Fibroblast of skin of abdomen (primary cell): Measurements from ENCODE around the gene HERC5.

Source experiments
- DNase-seq: peaks from one replicate; pipeline ENCODE4 v3.0.0-alpha.2; 2013

HERC5 gene

DNA sequence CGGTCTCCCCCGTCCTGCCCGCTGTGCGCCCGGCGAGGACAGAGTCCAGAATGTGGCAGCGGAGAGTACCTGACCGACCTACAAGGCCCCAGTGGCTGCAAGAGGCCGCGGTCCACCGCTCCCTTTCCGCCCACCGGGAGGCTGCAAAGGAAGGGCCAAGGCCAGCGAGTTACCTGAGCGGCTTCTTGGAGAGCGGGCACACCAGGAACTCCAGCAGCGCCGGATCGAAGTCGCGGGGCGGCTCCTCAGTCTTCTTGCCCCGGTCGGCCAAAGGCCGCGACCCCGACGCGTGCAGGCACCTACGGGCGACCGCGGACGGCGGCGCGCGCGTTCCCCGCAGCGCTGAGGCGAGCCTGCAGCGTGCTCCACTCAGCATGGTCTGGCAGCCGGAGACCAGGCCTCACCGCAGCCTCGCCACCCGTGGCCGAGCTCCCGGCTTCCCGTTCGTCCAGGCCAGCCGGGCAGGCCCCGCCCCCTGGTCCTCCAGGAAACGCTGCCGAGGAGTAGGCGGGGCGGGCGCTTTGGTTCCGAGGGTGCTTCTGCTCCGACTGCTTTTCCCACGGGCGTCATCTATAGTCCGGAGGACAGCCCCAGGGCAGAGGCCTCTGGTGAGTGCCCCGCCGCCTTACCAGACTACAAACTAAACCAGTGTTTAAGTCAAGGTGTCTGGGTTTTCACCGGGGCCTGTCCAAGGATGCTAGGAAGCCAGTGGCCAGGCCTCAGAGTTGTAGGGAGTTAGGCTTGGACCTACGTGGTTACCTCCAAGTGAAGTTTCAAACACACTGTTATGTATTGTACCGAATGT lies 66.6 kb downstream of the HERC5 start, which contains the start of gene PYURF:
PYURF (minus strand) TSS at position 452 of the 805 bp plus-strand sequence; CDS start at position 376, 76 bp downstream.
- DNase-seq, result peak; percentile 92

DNA sequence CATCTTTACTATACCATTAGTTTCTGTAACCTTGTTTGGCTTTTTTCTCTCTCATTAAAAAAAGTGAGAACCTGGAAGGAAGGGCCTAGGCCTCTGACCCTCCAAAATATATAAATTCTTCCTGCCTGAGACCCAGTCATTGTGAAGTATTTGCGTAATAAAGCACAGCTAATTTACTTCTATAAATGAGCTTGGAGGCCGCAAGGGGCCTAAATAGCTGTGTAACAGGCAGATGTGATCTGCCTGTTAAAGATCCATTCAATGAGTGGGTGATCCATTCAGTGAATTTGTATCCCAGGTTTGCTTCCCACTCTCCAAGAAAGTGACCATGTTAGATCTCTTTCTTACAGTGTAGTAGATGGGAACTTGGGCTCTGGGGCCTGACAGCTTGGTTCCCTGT lies 67.3 kb downstream of the HERC5 start:
- DNase-seq, result no peak

DNA sequence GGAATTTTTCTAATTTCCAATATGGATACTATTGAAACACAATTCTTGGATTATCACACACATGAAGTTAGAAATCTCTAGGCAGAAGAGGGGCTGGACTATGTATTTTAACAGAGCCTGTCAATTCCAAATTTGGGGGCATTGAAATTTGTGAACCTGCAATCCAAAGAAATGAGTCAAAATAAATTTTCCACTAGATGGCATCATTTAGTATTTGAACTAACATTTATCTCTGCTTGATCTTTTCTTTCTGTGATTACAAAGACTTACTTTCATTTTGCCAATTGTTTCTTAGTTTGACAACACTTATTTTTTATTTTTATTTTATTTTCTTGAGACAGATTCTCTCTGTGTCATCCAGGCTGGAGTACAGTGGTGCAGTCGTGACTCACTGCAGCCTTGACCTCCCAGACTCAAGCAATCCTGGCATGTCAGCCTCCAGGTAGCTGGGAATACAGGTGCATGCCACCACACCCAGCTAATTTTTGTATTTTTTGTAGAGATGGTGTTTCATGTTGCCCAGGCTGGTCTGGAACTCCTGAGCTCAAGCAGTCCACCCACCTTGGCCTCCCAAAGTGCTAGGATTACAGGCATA lies 69.4 kb downstream of the HERC5 start:
- peak; percentile 12 for DNase-seq

DNA sequence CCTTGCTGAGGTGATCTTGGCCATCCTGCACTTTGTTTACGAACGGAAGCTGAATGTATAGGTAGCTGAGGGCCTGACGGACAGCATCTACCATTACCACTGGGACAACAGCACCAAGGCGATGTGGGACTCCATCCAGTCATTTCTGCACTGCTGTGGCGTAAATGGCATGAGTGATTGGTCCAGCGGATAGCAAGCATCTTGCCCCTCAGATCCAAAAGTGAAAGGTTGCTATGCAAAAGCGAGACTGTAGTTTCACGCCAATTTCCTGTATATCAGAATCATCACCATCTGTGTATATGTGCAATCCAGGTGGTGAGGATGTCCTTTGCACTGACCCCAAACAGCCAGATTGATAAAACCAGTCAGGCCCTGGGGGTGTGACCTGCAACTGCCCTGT lies 70.9 kb downstream of the HERC5 start:
- DNase-seq, result no peak

DNA sequence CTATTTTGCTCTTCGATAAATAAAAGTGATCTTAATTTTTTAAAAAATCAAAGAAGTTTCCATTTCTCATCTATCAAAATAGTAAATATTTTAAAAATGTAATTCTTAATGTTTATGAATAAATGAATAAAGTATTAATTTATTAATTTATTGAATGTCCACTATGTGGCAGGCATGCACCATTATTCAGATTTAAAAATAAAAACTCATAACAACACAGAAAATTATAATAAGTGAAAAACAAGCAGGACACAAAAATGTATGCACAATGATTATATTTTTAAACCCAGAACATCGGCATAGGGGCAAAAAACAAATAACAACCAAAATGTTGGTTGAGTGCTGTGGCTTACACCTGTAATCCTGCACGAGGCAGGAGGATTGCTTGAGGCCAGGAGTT lies 71.9 kb downstream of the HERC5 start:
- DNase-seq, result no peak

DNA sequence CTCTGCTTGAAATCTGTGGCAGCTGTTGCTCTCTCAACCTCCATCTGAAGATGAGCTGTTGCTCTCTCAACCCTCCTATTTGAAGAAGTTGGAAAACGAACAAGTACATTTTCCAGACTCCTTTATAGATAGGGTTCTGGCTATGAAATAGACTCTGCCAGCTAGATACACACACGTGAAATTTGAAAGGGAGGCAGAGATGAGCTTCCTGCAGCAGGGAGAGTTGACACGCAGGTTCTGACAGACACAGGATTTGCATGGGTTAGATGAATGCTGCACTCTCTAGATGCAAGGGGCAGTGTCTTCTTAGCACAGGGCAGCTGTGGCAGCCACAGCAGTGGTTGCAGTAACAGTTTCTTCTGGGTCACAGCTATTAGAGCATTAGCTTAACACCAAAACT lies 74.6 kb downstream of the HERC5 start:
- no peak for DNase-seq

DNA sequence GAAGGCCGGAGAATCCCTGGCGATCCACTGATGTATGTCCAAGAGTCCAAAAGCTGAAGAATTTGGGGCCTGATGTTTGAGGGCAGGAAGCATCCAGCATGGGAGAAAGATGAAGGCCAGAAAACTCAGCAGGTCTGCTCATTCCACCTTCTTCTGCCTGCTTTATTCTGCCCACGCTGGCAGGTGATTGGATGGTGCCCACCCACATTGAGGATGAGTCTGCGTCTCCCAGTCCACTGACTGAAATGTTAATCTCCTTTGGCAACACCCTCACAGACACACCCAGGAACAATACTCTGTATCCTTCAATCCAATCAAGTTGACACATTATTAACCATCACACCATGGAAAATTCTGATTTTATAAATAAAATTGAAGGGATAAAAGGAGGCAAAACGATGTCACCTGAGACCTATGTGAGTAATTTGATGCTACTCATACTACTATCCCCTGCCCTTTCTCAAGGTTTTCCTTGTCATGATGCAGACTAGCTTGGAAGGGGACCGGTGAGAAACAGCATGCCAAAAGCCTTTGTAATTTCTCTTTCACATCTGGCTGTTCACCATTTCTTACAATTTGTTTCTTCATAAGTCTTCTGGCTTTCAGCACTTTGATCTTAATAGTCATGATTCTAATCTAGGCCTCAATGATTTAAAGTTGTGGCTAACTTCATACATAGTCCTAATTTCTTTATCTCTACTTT lies 76.3 kb downstream of the HERC5 start:
- peak; percentile 82 for DNase-seq

DNA sequence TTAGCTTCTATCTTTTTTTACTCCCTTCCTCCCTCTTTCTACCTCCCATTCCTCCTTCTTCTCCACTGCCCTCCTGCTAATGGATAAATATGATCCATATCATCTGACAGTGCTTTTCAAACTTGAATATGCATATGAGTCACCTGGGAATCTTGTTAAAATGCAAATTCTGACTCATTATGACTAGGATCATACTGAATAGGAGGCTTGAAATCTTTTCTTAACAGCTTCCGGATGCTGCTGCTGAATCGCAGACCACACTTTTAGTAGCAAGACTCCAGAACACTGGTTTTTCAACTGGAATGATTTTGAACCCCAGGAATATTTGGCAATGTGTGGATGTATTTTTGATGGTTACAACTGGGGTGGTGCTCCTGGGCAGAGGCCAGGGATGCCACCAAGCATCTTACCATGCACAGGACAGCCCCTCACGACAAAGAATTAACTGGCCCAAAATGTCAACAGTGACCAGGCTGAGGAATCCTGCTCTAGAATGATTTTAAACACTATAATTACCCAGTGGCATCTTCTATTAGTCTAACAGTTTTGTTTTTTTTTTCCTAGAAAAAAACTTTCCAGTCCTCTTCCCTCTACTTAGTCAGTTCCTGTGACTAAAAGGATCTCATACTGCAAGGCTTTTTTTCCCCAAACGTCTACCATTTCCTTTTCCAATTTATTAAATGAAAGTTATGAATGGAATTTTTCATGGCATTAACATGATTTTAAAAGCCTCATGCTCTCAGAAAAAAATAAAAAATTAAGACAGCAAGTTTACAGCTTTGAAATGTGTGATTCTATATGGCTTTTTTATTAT lies 77.2 kb downstream of the HERC5 start:
- peak; percentile 92 for DNase-seq

DNA sequence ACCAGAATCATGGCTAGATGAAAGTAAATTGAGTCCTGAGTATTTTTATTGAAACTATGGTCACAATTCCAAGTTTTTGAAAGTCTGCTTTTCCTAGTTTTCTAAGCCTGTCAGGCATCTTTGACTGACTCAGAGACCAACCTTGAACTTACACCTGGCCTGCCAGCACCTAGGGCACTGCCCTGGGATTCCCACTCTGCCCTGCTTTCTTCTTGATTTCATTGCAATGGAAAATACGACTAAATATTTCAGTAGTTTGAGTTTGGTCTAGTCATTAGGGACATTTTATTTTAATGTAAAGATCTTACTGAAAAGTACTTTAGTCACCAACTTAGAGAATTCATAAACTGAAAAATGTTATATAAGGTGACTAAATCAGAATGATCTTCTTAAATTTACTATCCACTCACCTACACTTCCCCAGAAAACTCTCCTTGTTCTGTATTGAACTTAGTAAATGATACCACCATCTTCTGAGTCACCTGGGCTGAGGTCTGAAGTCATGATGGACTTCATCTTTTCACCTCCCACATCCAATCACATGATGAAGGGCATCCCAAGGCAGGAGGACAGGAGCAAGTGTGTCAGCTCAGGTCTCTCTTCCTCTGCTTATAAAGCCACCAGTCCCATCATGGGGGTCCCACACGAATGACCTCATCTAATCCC lies 78.3 kb downstream of the HERC5 start:
- DNase-seq, result no peak

DNA sequence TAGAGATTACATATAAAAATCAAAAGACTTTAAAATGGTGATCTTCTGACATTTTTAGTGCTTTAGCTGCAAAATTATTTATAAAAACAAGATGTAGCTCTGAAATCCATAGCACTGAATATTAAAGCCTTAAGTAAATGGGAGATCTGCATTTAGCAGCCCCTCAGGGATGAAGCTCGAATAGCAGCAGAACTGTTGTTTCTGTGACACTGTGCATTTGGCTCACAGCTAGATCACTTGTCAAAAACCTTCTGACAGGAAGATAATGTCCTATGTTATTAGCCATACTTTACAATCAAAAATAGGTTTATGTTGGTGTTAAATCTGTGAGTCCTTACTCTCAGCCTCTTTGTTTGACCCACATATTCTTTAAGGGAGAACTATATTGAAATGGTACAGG lies 80.8 kb downstream of the HERC5 start:
- DNase-seq, result no peak

DNA sequence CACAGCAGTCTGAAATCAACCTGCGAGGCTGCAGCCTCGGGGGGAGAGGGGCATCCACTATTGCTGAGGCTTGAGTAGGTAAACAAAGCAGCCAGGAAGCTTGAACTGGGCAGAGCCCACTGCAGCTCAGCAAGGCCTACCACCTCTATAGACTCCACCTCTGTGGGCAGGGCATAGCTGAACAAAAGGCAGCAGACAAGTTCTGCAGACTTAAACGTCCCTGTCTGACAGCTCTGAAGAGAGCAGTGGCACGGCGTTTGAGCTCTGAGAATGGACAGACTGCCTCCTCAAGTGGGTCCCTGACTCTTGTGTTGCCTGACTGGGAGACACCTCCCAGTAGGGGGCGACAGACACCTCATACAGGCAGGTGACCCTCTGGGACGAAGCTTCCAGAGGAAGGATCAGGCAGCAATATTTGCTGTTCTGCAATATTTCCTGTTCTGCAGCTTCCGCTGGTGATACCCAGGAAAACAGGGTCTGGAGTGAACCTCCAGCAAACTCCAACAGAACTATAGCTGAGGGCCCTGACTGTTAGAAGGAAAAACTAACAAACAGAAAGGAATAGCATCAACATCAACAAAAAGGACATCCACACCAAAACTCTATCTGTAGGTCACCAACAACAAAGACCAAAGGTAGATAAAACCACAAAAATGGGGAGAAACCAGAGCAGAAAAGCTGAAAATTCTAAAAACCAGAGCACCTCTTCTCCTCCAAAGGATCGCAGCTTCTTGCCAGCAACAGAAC lies 82.6 kb downstream of the HERC5 start:
- peak; percentile 45 for DNase-seq

DNA sequence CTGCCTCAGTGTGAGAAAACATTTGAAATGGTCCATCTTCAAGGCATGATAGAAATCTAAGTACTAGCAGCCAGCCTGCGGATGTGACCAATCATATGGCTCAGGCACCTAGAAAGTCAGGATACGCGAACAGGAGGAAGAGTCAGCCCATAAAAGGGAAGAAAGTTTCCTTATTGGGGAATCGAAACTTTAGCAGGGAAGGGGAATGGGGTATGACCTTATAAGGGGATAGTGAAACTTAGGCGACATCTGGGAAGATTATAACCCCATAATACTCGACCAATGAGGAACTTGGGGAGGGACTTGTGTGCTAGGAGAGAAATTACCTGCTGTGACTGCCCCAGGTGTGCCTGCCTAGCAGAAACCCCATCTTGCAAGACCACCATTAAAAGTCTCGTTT lies 92.9 kb downstream of the HERC5 start:
- no peak for DNase-seq
